Measurements from ENCODE around the gene MYO5B. TPM values are rescaled to one million over a fixed set of nuclear protein-coding genes. Genes with fewer than 3 reads are reported as not detected.

The MYO5B gene
- polyA plus RNA-seq, 3 donors: 29.0 to 34.5 (median 29.5) TPM

- DNase-seq: no peak
Observed at GRCh38 chr18:49886891-49887764, 307.8 kb downstream of the MYO5B start.

DNA sequence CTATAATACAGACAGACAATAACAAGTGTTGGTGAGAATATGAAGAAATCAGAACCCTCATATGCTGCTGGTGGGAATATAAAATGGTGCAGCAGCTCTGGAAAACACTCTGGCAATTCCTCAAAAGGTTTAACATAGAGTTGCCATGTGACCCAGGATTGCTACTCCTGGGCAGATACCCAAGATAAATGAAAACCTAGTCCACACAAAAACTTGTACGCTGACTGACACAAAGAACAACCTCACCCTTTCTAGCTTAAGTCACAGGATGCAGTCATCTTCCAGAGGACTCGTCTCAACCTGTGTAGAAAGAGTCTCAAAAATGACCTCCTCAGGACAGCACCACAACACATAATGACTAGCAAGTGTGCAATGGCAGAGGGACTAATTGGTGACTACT lies 310.0 kb downstream of the MYO5B start:
- DNase-seq: no peak

- DNase-seq: no peak
Observed at GRCh38 chr18:49884465-49884864, 310.5 kb downstream of the MYO5B start.

GRCh38 chr18:49880661-49881060 lies 314.3 kb downstream of the MYO5B start:
- no peak for DNase-seq

- no peak for DNase-seq
Observed at GRCh38 chr18:49879271-49879580, 315.7 kb downstream of the MYO5B start.

DNA sequence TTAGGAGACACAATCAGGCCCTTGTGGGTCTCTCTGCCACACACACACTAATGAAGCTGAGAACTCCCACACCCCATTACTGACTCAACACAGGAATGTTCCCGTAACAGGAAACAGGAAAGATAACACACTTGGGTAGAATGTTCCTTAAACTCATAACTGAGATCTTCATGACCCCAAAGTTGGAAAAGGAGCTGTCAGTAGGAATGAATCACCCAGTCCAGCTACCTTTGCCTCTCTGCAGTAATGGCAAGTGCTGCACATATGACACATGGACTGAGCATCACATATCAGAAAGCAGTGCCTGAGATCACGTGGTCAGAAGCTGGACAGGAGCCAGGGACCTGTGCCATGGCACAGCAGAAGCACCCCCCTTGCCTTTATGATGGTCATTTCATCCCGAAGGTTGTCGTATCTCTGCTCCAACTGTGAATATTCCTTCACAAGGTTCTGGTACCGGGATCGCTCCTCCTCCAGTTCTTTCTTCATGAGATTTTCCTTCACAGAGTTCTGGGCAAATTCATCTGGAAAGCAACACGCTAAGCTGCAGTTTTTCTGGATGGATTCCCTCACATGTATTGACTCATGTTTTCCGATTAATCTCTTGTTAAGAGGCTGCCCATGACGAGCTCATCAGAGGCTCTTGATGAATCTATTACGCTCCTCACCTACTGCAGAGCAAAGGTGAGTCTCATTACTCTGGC lies 316.2 kb downstream of the MYO5B start:
- DNase-seq: no peak

DNA sequence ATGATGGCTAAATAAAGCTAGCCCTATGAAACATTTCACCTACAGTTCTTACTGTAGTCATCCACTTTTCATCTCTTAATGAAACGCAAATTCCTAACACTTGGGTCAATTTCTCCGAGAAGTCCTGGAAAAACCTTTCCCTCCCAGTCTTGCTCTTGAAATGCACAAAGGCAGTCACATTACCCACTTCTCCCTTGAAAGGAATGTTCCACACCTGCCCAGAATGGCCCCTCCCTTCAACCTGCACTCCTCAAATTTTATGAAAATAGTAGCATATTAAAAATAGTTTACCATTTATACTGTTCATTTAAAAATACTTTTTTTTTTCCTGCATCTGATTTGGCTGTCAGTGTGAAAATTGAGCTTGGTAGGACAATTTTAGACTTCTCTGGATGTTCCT lies 316.9 kb downstream of the MYO5B start:
- no peak for DNase-seq

- DNase-seq: no peak
Observed at GRCh38 chr18:49876536-49876935, 318.4 kb downstream of the MYO5B start.

GRCh38 chr18:49875783-49876182 lies 319.2 kb downstream of the MYO5B start:
- DNase-seq: no peak

DNA sequence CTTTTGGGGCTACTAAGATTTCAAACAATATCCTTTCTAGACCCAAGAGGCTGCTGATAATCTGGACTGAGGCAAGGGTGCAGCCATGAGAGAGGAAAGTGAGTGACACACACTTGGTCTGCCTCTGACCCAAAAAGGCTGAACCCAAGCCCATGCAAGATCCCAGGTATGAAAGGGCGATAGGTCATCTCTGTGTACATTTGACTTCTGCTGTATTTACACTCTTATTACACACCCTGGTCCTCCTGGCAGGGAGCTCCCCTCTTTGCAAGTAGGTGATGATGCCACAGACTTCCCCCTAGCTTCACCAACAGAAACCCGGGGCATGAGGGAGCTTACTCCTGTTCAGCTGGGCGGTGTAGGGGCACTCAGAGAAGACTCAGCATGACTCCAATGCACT lies 319.8 kb downstream of the MYO5B start:
- no peak for DNase-seq

DNA sequence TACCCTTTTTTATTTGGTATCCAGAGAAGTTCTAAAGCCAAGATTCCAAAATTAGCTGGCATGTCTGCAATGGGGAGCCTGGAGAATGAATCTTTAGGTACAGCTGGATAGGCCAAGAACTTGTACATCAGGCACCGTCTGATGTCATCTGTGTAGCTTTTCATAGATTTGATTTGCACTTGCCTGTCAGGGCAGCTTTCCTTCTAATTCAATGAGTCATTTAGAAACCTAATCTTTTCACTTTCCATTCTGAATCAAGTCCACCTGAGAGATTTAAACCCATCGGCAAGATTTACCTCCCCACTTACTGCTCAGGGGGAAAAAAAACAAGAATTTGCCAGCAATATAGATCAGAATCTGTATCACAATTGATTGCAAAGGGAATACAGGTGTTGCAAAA lies 320.7 kb downstream of the MYO5B start:
- no peak for DNase-seq

DNA sequence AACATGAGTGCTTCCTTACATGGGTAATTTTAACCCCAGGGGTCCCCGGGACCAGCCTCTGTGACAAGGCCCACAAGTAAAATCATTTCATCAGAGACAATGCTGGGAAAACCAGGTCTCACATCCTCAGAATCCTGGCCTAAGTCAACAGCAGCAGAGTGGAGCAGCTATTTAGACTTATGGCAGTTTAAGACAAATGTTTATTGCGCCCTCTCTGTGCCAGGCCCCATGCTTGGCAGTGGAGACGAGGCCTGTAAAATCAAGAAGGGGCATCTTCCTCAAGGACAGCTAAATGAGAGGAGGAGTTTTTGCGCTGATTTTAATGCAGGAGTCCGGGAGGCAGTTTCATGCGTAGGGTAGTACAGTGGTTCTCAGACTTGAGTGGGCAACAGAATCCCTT lies 325.6 kb downstream of the MYO5B start:
- DNase-seq: no peak

- no peak for DNase-seq
Observed at GRCh38 chr18:49866680-49867079, 328.3 kb downstream of the MYO5B start.

- DNase-seq: no peak
Observed at GRCh38 chr18:49865401-49865800, 329.5 kb downstream of the MYO5B start.

- no peak for DNase-seq
Observed at GRCh38 chr18:49863769-49864621, 331.0 kb downstream of the MYO5B start.

- no peak for DNase-seq
Observed at GRCh38 chr18:49862656-49863385, 332.1 kb downstream of the MYO5B start.

- no peak for DNase-seq
Observed at GRCh38 chr18:49861659-49862058, 333.3 kb downstream of the MYO5B start.

GRCh38 chr18:49859725-49860124 lies 335.2 kb downstream of the MYO5B start:
- DNase-seq: no peak

GRCh38 chr18:49859021-49859359 lies 336.0 kb downstream of the MYO5B start:
- no peak for DNase-seq

DNA sequence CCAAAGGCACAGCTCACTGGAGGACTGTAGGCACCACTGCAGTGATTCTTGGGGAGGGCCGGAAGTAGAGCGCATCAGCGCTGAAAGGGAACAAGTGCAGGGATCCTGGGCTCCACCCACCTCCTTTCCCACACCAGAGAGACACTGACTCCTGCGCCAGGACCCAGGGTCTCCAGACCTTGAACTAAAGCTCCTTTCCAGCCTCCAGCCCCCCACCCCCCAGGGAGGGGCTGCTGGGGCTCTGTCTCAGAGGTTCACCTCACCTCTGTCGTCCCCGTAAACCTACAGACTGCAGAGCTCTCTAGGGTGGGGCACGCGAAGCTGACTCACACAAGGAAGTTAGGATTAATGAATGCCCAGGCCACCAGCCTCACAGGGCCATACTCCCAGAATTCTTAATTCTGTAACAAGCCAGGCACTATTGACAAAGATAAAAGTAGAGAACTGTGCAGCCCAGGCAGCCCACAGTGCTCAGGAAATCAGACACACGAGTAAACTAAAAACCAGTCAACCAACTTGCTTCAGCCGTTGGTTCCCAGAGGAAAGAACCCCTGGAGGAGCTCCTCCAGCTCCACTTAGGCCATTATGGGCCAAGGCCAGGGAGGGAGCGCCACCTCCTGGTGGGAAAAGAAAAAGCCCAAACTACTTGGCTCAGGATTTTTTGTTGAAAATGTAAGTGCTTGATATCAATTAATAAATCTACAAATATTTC lies 336.5 kb downstream of the MYO5B start:
- DNase-seq: peak; percentile 71

DNA sequence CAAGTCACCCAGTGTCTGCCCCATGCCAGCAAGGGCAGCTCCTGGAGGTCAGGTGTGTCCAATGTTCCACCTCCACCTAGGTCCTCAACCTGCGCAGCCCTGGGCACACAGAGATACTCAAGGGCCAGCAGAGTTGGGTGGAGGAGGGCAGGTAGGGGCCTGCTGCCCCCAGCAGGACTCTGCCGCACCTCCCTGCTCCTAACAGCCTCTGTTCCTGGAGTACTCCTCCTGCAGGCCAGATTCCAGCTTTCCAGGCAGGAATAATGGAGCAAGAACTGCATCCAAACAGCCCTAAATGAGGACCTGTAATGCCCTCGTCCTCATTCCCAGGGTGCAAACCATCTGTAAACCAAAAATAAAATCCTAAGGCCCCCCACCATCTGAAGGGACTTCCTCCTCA lies 337.2 kb downstream of the MYO5B start:
- DNase-seq: no peak
